Dendritic cell treated with granulocyte-macrophage colony-stimulating factor and Interleukin-4, amounts not matched to agents 40 ng/mL and 50 ng/mL, for 4 days (primary cell): ENCODE results near the gene ALKBH6.

Source experiments
- H3K27ac Mint-ChIP-seq: one replicate; pipeline ENCODE4 v1.8.0; 2022; ENCODE audit warnings: mild to moderate bottlenecking, mixed read lengths
- H3K27me3 Mint-ChIP-seq: one replicate; pipeline ENCODE4 v1.8.0; 2022; ENCODE audit warnings: mild to moderate bottlenecking, mixed read lengths
- H3K36me3 Mint-ChIP-seq: one replicate; pipeline ENCODE4 v1.8.0; 2022; ENCODE audit warnings: low read depth, mixed read lengths
- H3K4me1 Mint-ChIP-seq: one replicate; pipeline ENCODE4 v1.8.0; 2022; ENCODE audit warnings: low read depth, mixed read lengths
- H3K4me3 Mint-ChIP-seq: one replicate; pipeline ENCODE4 v1.8.0; 2022; ENCODE audit warnings: mild to moderate bottlenecking, moderate library complexity, mixed read lengths
- H3K9me3 Mint-ChIP-seq: one replicate; pipeline ENCODE4 v1.8.0; 2022; ENCODE audit warnings: mixed read lengths
- intact Hi-C: fragments of 100-400 bp; cut with micrococcal nuclease; formaldehyde crosslinking; loops from one replicate; pipeline ENCODE4 v1.15.0; 2022

Gene ALKBH6

GRCh38 chr19:36019061-36019670 is 5.2 kb upstream of the ALKBH6 start:
- no peak overlapping the region for H3K27ac Mint-ChIP-seq
- H3K4me1 Mint-ChIP-seq: peaks cover 17% of the 10 kb centered on the region
- H3K4me3 Mint-ChIP-seq: no peak overlapping the region
- peaks cover 20% of the 10 kb centered on the region for H3K36me3 Mint-ChIP-seq
- intact Hi-C loops: no loop called here
- H3K9me3 Mint-ChIP-seq: no peaks in the 10 kb centered on the region
- H3K27me3 Mint-ChIP-seq: no peaks in the 10 kb centered on the region

- Mint-ChIP-seq H3K4me3 (peak overlapping the region; percentile 97), H3K4me1 (peaks cover 51% of the 10 kb centered on the region)
- intact Hi-C loops: loop anchor here (2.0 kb wide), 1 partner anchor 41 kb away; the partner anchor contains the start of genes THAP8 and WDR62
Measured at GRCh38 chr19:36013280-36014011, 567 bp downstream of the ALKBH6 start.

GRCh38 chr19:36010402-36010801 is 3.6 kb downstream of the ALKBH6 start:
- H3K27ac Mint-ChIP-seq: no peak overlapping the region
- H3K27me3 Mint-ChIP-seq: peaks cover 19% of the 10 kb centered on the region
- no peak overlapping the region for H3K4me3 Mint-ChIP-seq
- H3K9me3 Mint-ChIP-seq: no peaks in the 10 kb centered on the region
- peaks cover 24% of the 10 kb centered on the region for H3K36me3 Mint-ChIP-seq
- H3K4me1 Mint-ChIP-seq: peaks cover 47% of the 10 kb centered on the region
- intact Hi-C loops: no loop called here

More at GRCh38 chr19:36013280-36014011, 567 bp downstream of the ALKBH6 start:
- Mint-ChIP-seq H3K27ac (peak overlapping the region; percentile 98), H3K36me3 (peaks cover 24% of the 10 kb centered on the region), H3K27me3 (peaks cover 17% of the 10 kb centered on the region), H3K9me3 (no peaks in the 10 kb centered on the region)

GRCh38 chr19:36009633-36010379 is 4.2 kb downstream of the ALKBH6 start:
- peak overlapping the region; percentile 56 for H3K4me3 Mint-ChIP-seq
- peaks cover 41% of the 10 kb centered on the region for H3K4me1 Mint-ChIP-seq
- H3K27me3 Mint-ChIP-seq: peaks cover 19% of the 10 kb centered on the region
- H3K9me3 Mint-ChIP-seq: no peaks in the 10 kb centered on the region
- H3K36me3 Mint-ChIP-seq: peaks cover 24% of the 10 kb centered on the region
- peak overlapping the region; percentile 18 for H3K27ac Mint-ChIP-seq
- intact Hi-C loops: no loop called here

- intact Hi-C loops: no loop called here
- Mint-ChIP-seq H3K27ac (peak overlapping the region; percentile 18), H3K4me3 (peak overlapping the region; percentile 56), H3K27me3 (peaks cover 19% of the 10 kb centered on the region), H3K9me3 (no peaks in the 10 kb centered on the region), H3K4me1 (peaks cover 35% of the 10 kb centered on the region), H3K36me3 (peaks cover 24% of the 10 kb centered on the region)
Measured at GRCh38 chr19:36009220-36009619, 4.8 kb downstream of the ALKBH6 start.

GRCh38 chr19:36008336-36008978 is 5.6 kb downstream of the ALKBH6 start, which contains the start of gene SYNE4:
SYNE4 (minus strand) TSS chr19:36008813; CDS start chr19:36008681, 132 bp downstream.
- peak within 1 kb of the TSS; percentile 18 for H3K27ac Mint-ChIP-seq
- peaks cover 23% of the 10 kb centered on the region for H3K36me3 Mint-ChIP-seq
- no peaks in the 10 kb centered on the region for H3K9me3 Mint-ChIP-seq
- H3K27me3 Mint-ChIP-seq: peaks cover 19% of the 10 kb centered on the region
- peak within 1 kb of the TSS; percentile 56 for H3K4me3 Mint-ChIP-seq
- intact Hi-C loops: no loop called here
- peaks cover 27% of the 10 kb centered on the region for H3K4me1 Mint-ChIP-seq

GRCh38 chr19:36006955-36007354 is 7.1 kb downstream of the ALKBH6 start:
- H3K4me3 Mint-ChIP-seq: no peak overlapping the region
- H3K36me3 Mint-ChIP-seq: peaks cover 33% of the 10 kb centered on the region
- H3K27me3 Mint-ChIP-seq: peaks cover 19% of the 10 kb centered on the region
- intact Hi-C loops: no loop called here
- no peak overlapping the region for H3K27ac Mint-ChIP-seq
- peaks cover 20% of the 10 kb centered on the region for H3K4me1 Mint-ChIP-seq
- H3K9me3 Mint-ChIP-seq: no peaks in the 10 kb centered on the region

GRCh38 chr19:36003284-36003683 is 10.7 kb downstream of the ALKBH6 start:
- H3K27ac Mint-ChIP-seq: no peak overlapping the region
- intact Hi-C loops: no loop called here

GRCh38 chr19:36001605-36002004 is 12.4 kb downstream of the ALKBH6 start:
- intact Hi-C loops: no loop called here
- Mint-ChIP-seq H3K4me3 (no peak overlapping the region), H3K36me3 (peaks cover 66% of the 10 kb centered on the region), H3K27ac (no peak overlapping the region), H3K4me1 (peaks cover 19% of the 10 kb centered on the region), H3K27me3 (no peaks in the 10 kb centered on the region), H3K9me3 (no peaks in the 10 kb centered on the region)

More at GRCh38 chr19:36003284-36003683, 10.7 kb downstream of the ALKBH6 start:
- H3K27me3 Mint-ChIP-seq: peaks cover under 1% of the 10 kb centered on the region
- H3K9me3 Mint-ChIP-seq: no peaks in the 10 kb centered on the region
- peaks cover 9% of the 10 kb centered on the region for H3K4me1 Mint-ChIP-seq
- no peak overlapping the region for H3K4me3 Mint-ChIP-seq
- H3K36me3 Mint-ChIP-seq: peaks cover 56% of the 10 kb centered on the region

GRCh38 chr19:35996777-35997176 is 17.2 kb downstream of the ALKBH6 start:
- peaks cover 45% of the 10 kb centered on the region for H3K4me1 Mint-ChIP-seq
- H3K27me3 Mint-ChIP-seq: no peaks in the 10 kb centered on the region
- H3K36me3 Mint-ChIP-seq: peaks cover 52% of the 10 kb centered on the region
- H3K4me3 Mint-ChIP-seq: peak overlapping the region; percentile 84
- H3K27ac Mint-ChIP-seq: no peak overlapping the region
- intact Hi-C loops: loop anchor here (5.0 kb wide), 1 partner anchor 56 kb away; the partner anchor contains the start of genes THAP8 and WDR62
- no peaks in the 10 kb centered on the region for H3K9me3 Mint-ChIP-seq

- peaks cover 52% of the 10 kb centered on the region for H3K4me1 Mint-ChIP-seq
- peak within 1 kb of the TSS; percentile 86 for H3K27ac Mint-ChIP-seq
- H3K4me3 Mint-ChIP-seq: peak within 1 kb of the TSS; percentile 84
- peaks cover 6% of the 10 kb centered on the region for H3K9me3 Mint-ChIP-seq
- intact Hi-C loops: loop anchor here (5.0 kb wide), 1 partner anchor 57 kb away; the partner anchor contains the start of genes THAP8 and WDR62
- peaks cover 39% of the 10 kb centered on the region for H3K36me3 Mint-ChIP-seq
- no peaks in the 10 kb centered on the region for H3K27me3 Mint-ChIP-seq
Measured at GRCh38 chr19:35995048-35995993, 18.7 kb downstream of the ALKBH6 start, which contains the start of gene SDHAF1. SDHAF1 (plus strand) TSS chr19:35995188; CDS start chr19:35995275, 87 bp downstream.

- peaks cover 6% of the 10 kb centered on the region for H3K9me3 Mint-ChIP-seq
- peak overlapping the region; percentile 84 for H3K4me3 Mint-ChIP-seq
- intact Hi-C loops: loop anchor here (5.0 kb wide), 1 partner anchor 37 kb away; no protein-coding TSS in a partner anchor
- H3K4me1 Mint-ChIP-seq: peaks cover 54% of the 10 kb centered on the region
- H3K36me3 Mint-ChIP-seq: peaks cover 29% of the 10 kb centered on the region
- peak overlapping the region; percentile 86 for H3K27ac Mint-ChIP-seq
- H3K27me3 Mint-ChIP-seq: no peaks in the 10 kb centered on the region
Measured at GRCh38 chr19:35993923-35994598, 20.0 kb downstream of the ALKBH6 start.
